ENCODE measurements around the gene TCF4.

Gene TCF4

DNA sequence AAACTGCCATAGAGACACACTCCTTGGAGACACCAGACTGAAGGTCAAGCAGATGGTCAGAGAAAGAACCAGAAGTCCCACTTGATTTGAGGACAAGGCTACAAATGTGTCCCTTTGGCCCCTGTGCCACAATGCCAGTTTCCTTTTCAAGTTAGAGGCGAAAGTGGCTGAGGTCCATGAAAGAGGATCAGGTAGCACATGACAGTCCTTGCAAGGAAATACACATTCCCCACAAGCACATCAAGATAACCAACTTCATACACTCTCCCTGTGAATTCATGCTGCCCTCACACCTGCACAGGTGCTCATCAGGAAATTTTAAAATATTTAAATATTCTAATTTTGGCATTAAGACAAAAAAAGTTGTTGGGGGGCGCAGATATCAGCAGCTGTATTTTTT, 218.6 kb downstream of the TCF4 start:
- Histone ChIP-seq H3K4me1 (ENCODE audit: control insufficient read depth, insufficient read depth, low read length, poor library complexity, severe bottlenecking) (no peaks in the 10 kb centered on the region), H3K4me3 (ENCODE audit: insufficient read depth, low read depth, low read length, poor library complexity, severe bottlenecking) (no peak overlapping the region), H3K27me3 (replicated peaks; ENCODE audit: control insufficient read depth, insufficient read depth, low read length, poor library complexity, severe bottlenecking) (no peaks in the 10 kb centered on the region), H3K36me3 (ENCODE audit: control insufficient read depth, insufficient read depth, low read length) (no peaks in the 10 kb centered on the region), H3K27ac (ENCODE audit: insufficient read depth, low read length, poor library complexity, severe bottlenecking) (no peak overlapping the region), H3K9me3 (ENCODE audit: control insufficient read depth, low read length) (no peaks in the 10 kb centered on the region)
- DNase-seq, result no peak

DNA sequence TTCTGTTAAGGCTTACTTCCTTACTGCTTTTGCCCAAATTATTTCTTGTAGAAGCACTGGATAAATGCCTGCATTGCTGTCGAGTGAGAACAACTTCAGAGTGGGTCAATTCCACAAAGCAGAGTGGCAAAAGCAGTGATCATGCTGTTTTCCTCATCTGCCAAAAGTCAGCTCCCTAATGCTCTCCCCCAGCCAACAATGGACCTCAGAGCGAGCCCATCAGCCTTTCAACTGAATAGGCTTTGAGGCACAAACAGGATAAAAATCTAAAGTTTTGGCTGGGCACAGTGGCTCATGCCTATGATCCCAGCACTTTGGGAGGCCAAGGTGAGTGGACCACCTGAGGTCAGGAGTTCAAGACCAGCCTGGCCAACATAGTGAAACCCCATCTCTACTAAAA, 222.7 kb downstream of the TCF4 start:
- Histone ChIP-seq H3K27ac (ENCODE audit: insufficient read depth, low read length, poor library complexity, severe bottlenecking) (no peak overlapping the region), H3K9me3 (ENCODE audit: control insufficient read depth, low read length) (no peaks in the 10 kb centered on the region), H3K36me3 (ENCODE audit: control insufficient read depth, insufficient read depth, low read length) (no peaks in the 10 kb centered on the region), H3K4me3 (ENCODE audit: insufficient read depth, low read depth, low read length, poor library complexity, severe bottlenecking) (no peak overlapping the region), H3K4me1 (ENCODE audit: control insufficient read depth, insufficient read depth, low read length, poor library complexity, severe bottlenecking) (no peaks in the 10 kb centered on the region), H3K27me3 (replicated peaks; ENCODE audit: control insufficient read depth, insufficient read depth, low read length, poor library complexity, severe bottlenecking) (no peaks in the 10 kb centered on the region)
- DNase-seq, result no peak

DNA sequence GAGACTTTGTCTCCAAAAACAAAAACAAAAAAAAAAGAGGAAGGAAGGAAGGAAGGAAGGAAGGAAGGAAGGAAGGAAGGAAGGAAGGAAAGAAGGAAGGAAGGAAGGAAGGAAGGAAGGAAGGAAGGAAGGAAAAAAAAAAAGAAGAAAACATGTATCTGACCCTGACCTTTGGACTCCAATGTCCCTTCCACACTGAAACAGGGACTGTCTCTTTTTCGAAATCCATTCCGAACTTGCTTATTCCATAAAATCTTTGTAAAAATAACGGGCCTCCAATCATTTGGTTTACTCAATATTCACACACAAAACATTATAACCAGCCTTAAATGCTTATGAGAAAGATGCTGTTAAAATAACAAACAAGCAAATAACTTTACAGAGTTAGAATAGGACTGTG, 225.7 kb downstream of the TCF4 start:
- Histone ChIP-seq H3K4me1 (ENCODE audit: control insufficient read depth, insufficient read depth, low read length, poor library complexity, severe bottlenecking) (no peaks in the 10 kb centered on the region), H3K27me3 (replicated peaks; ENCODE audit: control insufficient read depth, insufficient read depth, low read length, poor library complexity, severe bottlenecking) (no peaks in the 10 kb centered on the region), H3K27ac (ENCODE audit: insufficient read depth, low read length, poor library complexity, severe bottlenecking) (no peak overlapping the region), H3K36me3 (ENCODE audit: control insufficient read depth, insufficient read depth, low read length) (no peaks in the 10 kb centered on the region), H3K4me3 (ENCODE audit: insufficient read depth, low read depth, low read length, poor library complexity, severe bottlenecking) (no peak overlapping the region), H3K9me3 (ENCODE audit: control insufficient read depth, low read length) (no peaks in the 10 kb centered on the region)
- DNase-seq, result no peak

DNA sequence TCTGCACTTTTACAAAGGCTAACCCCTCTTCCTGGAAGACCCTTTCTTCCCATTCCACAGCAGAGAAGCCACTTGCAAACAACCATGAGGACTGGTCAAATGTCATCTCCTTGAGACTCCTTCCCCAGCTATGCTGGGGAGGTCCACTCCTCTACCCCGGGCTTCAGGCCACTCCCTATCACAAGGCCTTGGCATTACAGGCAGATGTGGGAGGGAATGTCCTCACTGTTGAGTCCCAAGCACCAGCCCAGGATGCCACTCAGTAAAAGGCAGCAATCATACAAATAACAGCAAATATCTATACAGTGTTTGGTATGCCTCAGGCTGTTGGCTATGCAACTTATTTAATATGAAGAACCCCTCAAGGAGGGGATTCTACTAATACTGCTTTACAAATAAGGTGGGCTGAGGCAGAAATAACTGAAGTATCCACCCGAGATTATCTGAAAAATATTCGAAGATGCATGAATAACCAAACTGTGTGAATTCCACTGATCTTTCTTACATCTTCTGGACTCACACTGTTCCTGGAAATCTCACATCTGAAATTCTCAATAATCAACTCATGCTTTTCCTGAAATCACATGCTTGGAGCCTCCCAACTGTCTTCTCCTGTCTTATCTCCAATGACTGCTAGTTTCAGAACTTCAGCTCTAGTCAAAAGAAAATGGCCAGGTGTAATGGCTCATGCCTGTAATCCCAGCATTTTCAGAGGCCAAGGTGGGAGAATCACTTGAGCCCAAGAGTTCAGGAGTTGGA, 226.3 kb downstream of the TCF4 start:
- no peaks in the 10 kb centered on the region for H3K9me3 ChIP-seq (ENCODE audit: control insufficient read depth, low read length)
- no peaks in the 10 kb centered on the region for H3K4me1 ChIP-seq (ENCODE audit: control insufficient read depth, insufficient read depth, low read length, poor library complexity, severe bottlenecking)
- DNase-seq, result no peak
- no peak overlapping the region for H3K4me3 ChIP-seq (ENCODE audit: insufficient read depth, low read depth, low read length, poor library complexity, severe bottlenecking)
- no peaks in the 10 kb centered on the region for H3K27me3 ChIP-seq (replicated peaks; ENCODE audit: control insufficient read depth, insufficient read depth, low read length, poor library complexity, severe bottlenecking)
- H3K27ac ChIP-seq (ENCODE audit: insufficient read depth, low read length, poor library complexity, severe bottlenecking), result no peak overlapping the region
- no peaks in the 10 kb centered on the region for H3K36me3 ChIP-seq (ENCODE audit: control insufficient read depth, insufficient read depth, low read length)

DNA sequence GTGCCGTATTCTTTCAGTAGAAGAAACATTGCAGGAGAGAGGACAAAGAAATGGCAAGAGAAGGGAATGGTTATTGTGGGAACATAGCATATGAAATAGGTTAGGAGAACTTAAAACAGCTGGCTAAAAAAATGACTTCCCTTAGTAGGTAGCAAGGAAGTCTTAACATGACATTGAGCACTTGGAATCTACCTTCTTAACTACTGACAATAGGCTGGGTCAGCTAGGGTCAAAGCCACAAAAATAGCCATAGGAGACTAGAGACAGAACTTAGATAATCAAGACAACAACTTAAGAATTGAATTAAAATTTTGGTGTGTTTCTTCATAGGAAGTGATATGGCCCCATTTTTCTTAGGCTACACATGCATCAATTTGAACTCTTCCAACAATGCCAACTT, 227.9 kb downstream of the TCF4 start:
- no peaks in the 10 kb centered on the region for H3K27me3 ChIP-seq (replicated peaks; ENCODE audit: control insufficient read depth, insufficient read depth, low read length, poor library complexity, severe bottlenecking)
- H3K4me1 ChIP-seq (ENCODE audit: control insufficient read depth, insufficient read depth, low read length, poor library complexity, severe bottlenecking), result no peaks in the 10 kb centered on the region
- no peaks in the 10 kb centered on the region for H3K9me3 ChIP-seq (ENCODE audit: control insufficient read depth, low read length)
- no peak for DNase-seq
- no peak overlapping the region for H3K4me3 ChIP-seq (ENCODE audit: insufficient read depth, low read depth, low read length, poor library complexity, severe bottlenecking)
- H3K36me3 ChIP-seq (ENCODE audit: control insufficient read depth, insufficient read depth, low read length), result no peaks in the 10 kb centered on the region
- no peak overlapping the region for H3K27ac ChIP-seq (ENCODE audit: insufficient read depth, low read length, poor library complexity, severe bottlenecking)

DNA sequence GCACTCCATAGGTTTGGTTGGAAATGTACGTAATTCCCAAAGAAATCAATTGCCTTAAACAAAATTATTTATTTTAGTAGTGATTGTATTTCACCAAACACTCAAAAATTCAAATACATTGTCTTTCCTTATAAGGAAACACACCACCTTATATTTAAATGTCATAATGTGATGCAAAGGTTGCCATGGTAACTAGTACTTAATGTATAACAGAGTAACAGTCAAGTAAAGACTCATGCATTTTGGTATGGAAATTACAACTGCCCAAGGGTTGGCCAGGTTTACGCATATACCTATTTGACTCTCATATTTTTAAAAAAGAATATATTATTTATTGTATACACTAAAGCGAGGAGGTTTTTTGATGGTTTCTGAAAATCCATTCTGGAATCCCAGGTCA, 231.2 kb downstream of the TCF4 start:
- no peak for DNase-seq
- H3K4me3 ChIP-seq (ENCODE audit: insufficient read depth, low read depth, low read length, poor library complexity, severe bottlenecking), result no peak overlapping the region
- no peaks in the 10 kb centered on the region for H3K9me3 ChIP-seq (ENCODE audit: control insufficient read depth, low read length)

DNA sequence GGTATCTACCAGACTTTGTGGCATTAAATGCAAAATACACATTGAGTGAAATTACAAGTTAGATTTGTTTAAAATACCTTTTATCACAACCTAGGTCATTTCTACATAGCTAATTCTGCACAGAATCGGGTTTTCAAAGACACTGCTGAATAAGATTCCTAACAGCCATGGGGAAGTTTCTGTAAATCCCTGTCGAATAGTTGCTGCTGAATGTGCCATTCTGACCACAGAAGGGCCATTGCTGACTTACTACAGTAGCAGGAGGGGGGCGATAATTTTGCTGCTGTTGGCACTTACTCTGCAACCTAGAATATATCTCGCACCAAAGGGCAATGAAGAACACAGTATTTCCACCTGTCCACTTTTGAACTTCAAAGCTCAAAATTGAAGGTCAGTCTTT, 232.8 kb downstream of the TCF4 start:
- Histone ChIP-seq H3K4me1 (ENCODE audit: control insufficient read depth, insufficient read depth, low read length, poor library complexity, severe bottlenecking) (no peaks in the 10 kb centered on the region), H3K27me3 (replicated peaks; ENCODE audit: control insufficient read depth, insufficient read depth, low read length, poor library complexity, severe bottlenecking) (no peaks in the 10 kb centered on the region), H3K36me3 (ENCODE audit: control insufficient read depth, insufficient read depth, low read length) (no peaks in the 10 kb centered on the region), H3K4me3 (ENCODE audit: insufficient read depth, low read depth, low read length, poor library complexity, severe bottlenecking) (no peak overlapping the region), H3K27ac (ENCODE audit: insufficient read depth, low read length, poor library complexity, severe bottlenecking) (no peak overlapping the region), H3K9me3 (ENCODE audit: control insufficient read depth, low read length) (no peaks in the 10 kb centered on the region)
- no peak for DNase-seq

More for the DNA sequence above, 231.2 kb downstream of the TCF4 start:
- H3K27ac ChIP-seq (ENCODE audit: insufficient read depth, low read length, poor library complexity, severe bottlenecking), result no peak overlapping the region
- H3K27me3 ChIP-seq (replicated peaks; ENCODE audit: control insufficient read depth, insufficient read depth, low read length, poor library complexity, severe bottlenecking), result no peaks in the 10 kb centered on the region
- H3K4me1 ChIP-seq (ENCODE audit: control insufficient read depth, insufficient read depth, low read length, poor library complexity, severe bottlenecking), result no peaks in the 10 kb centered on the region
- no peaks in the 10 kb centered on the region for H3K36me3 ChIP-seq (ENCODE audit: control insufficient read depth, insufficient read depth, low read length)

DNA sequence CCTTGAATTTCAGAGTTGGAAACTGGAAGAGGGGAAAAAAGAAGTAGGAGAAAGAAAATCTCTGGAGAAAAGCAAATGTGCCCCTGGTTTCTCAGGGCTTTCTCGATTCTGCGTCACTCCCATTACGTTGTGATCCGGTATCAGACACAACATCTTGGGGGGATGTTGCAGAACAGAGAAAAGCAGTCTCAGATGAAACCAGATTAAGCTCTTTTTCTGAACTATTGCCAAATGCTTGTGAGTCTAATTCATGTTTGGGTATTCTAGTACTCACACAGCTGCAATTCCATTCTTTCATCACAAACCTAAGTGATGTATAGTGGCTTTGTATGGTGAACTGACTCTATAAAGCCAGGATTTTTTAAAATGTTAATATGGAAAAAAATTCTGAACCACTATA, 233.2 kb downstream of the TCF4 start:
- no peak for DNase-seq
- Histone ChIP-seq H3K4me1 (ENCODE audit: control insufficient read depth, insufficient read depth, low read length, poor library complexity, severe bottlenecking) (no peaks in the 10 kb centered on the region), H3K9me3 (ENCODE audit: control insufficient read depth, low read length) (no peaks in the 10 kb centered on the region), H3K4me3 (ENCODE audit: insufficient read depth, low read depth, low read length, poor library complexity, severe bottlenecking) (no peak overlapping the region), H3K27ac (ENCODE audit: insufficient read depth, low read length, poor library complexity, severe bottlenecking) (no peak overlapping the region), H3K36me3 (ENCODE audit: control insufficient read depth, insufficient read depth, low read length) (no peaks in the 10 kb centered on the region), H3K27me3 (replicated peaks; ENCODE audit: control insufficient read depth, insufficient read depth, low read length, poor library complexity, severe bottlenecking) (no peaks in the 10 kb centered on the region)

DNA sequence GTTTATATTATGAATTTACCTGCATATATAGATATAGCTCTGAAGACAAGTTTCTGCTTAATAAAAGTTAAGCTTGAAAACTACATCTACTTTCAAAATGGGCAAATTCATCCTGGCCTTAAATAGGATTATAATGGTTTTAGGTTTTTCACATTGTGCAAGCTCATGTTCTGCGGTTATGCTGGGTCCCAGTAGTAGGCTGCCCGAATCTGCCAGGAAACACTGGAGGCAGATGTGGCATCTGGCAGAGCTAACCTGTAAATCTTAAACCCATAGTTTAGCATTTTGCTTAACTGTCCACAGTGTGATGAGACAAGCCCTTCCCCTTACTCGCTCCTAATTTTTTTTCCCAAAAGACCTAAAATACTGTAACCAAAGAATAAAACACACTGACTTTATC, 234.2 kb downstream of the TCF4 start:
- no peak overlapping the region for H3K27ac ChIP-seq (ENCODE audit: insufficient read depth, low read length, poor library complexity, severe bottlenecking)
- H3K4me1 ChIP-seq (ENCODE audit: control insufficient read depth, insufficient read depth, low read length, poor library complexity, severe bottlenecking), result no peaks in the 10 kb centered on the region
- no peaks in the 10 kb centered on the region for H3K36me3 ChIP-seq (ENCODE audit: control insufficient read depth, insufficient read depth, low read length)
- no peaks in the 10 kb centered on the region for H3K27me3 ChIP-seq (replicated peaks; ENCODE audit: control insufficient read depth, insufficient read depth, low read length, poor library complexity, severe bottlenecking)
- H3K9me3 ChIP-seq (ENCODE audit: control insufficient read depth, low read length), result no peaks in the 10 kb centered on the region
- H3K4me3 ChIP-seq (ENCODE audit: insufficient read depth, low read depth, low read length, poor library complexity, severe bottlenecking), result no peak overlapping the region
- no peak for DNase-seq

DNA sequence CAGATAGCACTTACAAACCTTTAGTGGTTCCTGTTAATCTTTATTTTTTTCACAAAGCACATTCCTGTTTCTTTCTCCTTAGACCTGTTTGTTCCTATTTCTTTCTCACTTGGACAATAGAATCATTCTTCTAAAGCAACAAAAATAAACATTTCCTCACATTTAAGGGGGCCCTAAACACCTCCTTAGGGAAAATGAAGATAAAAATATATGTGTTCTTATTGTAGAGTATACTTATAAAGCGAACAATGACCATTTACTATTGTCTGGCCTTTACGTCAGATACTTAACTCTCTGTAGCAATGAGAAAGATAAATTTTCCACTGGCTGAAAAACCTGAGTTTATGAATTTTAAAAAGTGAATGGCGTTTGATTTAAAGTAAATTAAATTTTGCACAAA, 234.6 kb downstream of the TCF4 start:
- no peaks in the 10 kb centered on the region for H3K36me3 ChIP-seq (ENCODE audit: control insufficient read depth, insufficient read depth, low read length)
- no peaks in the 10 kb centered on the region for H3K4me1 ChIP-seq (ENCODE audit: control insufficient read depth, insufficient read depth, low read length, poor library complexity, severe bottlenecking)
- DNase-seq, result no peak
- no peak overlapping the region for H3K4me3 ChIP-seq (ENCODE audit: insufficient read depth, low read depth, low read length, poor library complexity, severe bottlenecking)
- no peaks in the 10 kb centered on the region for H3K9me3 ChIP-seq (ENCODE audit: control insufficient read depth, low read length)
- no peak overlapping the region for H3K27ac ChIP-seq (ENCODE audit: insufficient read depth, low read length, poor library complexity, severe bottlenecking)
- no peaks in the 10 kb centered on the region for H3K27me3 ChIP-seq (replicated peaks; ENCODE audit: control insufficient read depth, insufficient read depth, low read length, poor library complexity, severe bottlenecking)
